ENCODE measurements around the gene CNMD.

The CNMD gene

DNA sequence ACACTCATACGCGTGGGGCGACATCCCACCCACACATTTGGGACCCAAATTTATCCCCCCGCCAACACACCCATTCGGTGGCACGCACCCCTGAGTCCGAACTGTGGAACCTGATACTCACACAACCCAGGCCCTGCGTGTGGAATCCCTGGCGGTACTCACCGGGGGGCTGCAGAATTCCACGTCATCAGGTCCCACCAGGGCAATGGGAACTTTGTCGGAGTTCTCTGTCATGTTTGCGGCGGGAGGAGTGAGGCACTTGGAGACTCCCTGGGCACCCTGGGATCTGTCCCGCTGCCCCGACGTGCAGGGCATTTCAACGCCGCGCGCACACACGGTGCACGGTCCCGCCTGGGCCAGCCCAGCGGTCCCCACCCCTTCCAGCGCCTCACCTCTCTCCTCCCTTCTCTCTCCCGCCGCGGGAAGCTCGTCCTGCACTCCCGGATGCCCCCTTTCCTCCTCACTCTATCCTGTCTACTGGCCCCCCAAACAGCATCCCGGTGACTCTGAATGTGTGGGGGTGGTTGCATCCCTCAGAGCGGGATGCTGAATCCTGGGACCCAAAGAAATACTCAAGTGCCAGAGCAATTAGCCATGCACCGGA lies at the start of gene CNMD:
TSS of gene CNMD (minus strand) at position 353 of the 604 bp plus-strand sequence. CDS start at position 234, 119 bp downstream.
- DNase-seq (ENCODE audit: low read depth): no peak

DNA sequence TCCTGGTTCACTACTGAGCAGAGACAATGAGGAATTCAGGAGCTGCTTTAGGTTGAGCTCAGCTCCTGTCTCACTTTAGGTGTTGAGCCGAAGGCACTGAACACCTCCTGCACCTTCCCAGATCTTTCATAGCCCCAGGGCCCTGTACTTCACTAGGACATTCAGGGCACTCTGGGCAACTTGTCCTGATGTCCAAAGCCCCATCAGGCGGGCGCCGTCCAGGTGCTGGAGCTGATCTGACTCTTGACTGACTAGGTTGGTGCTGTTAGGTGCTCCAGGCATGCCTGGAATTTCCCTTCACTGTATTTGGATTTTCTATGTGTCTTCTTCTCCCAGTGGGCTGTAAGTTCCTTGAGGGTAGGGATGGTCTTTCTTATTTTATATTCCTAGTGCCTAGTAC lies 48.4 kb upstream of the CNMD start:
- DNase-seq (ENCODE audit: low read depth): no peak

DNA sequence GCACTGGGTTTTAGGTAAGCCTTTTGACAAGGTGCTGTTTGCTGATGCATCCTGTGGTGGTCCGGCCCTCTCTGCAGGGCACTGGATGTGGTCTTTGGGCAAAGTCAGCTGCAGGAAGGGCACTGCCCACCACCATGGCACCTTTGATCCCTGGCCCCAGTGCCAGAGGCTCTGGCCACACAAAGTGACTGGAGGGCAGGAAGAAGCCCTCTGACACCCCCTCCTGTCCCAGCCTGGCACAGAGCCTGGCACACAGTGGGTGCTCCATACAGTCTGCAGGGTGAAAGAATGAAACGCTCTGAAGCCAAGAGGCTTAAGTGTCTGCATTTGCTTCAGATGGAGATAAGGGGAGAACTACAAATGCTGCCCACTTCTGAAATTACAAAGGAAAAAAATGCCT lies 47.6 kb upstream of the CNMD start:
- no peak for DNase-seq (ENCODE audit: low read depth)

DNA sequence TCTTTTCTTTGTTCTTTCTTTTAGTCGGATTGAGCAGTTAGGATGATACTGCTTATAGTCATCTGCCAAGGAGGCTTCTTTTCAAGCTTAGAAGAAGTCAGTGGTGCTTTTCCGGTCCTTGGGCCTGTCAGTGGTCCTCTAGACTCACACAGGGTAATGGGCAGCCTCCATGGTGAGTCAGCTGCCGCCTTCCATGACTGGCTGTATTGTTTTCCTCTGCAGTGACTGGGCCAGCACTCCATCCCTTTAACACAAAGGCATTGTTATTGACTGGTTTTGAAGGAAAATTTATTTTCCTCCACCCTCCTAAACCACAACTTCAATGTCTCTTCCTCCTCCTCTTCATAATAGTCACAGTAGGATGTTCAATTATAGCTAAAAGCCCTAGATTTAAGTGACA lies 47.1 kb upstream of the CNMD start:
- no peak for DNase-seq (ENCODE audit: low read depth)

DNA sequence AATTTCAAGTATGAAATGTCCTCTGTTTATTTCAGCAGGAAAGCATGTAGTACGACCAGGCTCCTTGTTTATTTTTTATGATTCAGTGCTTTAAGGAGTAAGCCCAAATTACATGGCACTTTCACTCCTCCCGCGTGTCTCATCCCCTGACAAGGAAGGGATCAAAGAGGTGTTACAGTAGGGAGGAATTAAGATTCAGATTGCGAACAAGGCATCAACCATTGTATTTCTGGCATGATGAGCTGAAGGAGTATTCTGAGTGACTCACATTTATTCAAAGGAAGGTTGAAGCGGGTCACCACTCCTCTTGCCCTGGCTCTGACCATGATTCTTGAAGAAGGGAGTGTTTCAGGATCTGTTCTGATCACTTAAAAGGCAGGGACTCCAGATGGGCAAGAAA lies 46.1 kb upstream of the CNMD start:
- DNase-seq (ENCODE audit: low read depth): no peak

DNA sequence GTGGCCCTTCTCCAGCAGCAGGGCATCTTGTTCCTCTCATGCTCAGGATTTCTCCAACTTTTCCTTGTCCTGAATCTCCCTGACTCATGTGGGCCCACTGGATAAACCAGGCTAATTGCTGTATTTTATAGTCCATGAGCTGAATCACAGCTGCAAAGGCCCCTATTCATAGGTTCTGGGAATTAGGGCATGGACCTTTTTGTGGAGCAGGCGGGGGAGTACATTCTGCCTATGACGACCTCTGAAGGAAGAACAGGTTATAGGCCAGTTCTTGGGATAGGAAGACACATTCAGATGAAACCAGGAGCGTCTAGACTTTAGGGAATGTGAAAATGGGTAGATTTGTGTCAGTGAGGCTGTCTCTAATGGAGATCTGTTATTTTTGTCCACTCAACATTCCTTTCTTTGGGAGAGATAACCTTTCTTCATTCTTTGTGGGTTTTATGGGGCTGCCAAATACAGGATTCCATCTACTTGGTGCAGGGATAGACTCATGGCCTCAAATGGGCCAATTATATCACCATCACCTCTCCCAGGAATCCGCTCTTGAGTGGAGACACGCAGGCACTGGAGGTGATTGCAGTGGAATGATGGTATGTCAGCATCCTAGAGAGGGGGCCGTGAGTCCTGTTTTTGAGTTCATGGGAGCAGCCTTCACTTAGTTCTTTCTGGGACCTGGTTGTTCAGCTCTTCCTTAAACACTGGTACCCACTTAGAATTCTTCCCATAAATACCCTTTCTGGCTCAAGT lies 45.1 kb upstream of the CNMD start:
- no peak for DNase-seq (ENCODE audit: low read depth)

DNA sequence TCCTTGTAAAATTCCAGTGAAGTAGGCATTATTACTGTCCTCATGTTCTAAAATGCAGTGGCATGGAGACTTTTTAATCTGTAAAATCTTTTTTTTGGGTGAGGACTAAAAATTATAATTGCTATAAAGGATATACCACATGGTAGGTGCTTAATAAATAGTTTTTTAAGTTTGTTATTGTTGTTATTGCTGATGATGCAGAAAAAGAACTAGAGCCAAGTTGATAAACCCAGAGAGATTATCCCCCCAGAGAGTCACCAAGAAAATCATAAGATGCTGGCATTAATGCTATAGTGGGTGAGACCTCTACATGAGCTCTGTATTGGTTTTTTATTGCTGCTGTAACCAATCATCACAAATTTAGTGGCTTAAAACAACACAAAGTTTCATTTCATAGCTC lies 44.3 kb upstream of the CNMD start:
- DNase-seq (ENCODE audit: low read depth): no peak

DNA sequence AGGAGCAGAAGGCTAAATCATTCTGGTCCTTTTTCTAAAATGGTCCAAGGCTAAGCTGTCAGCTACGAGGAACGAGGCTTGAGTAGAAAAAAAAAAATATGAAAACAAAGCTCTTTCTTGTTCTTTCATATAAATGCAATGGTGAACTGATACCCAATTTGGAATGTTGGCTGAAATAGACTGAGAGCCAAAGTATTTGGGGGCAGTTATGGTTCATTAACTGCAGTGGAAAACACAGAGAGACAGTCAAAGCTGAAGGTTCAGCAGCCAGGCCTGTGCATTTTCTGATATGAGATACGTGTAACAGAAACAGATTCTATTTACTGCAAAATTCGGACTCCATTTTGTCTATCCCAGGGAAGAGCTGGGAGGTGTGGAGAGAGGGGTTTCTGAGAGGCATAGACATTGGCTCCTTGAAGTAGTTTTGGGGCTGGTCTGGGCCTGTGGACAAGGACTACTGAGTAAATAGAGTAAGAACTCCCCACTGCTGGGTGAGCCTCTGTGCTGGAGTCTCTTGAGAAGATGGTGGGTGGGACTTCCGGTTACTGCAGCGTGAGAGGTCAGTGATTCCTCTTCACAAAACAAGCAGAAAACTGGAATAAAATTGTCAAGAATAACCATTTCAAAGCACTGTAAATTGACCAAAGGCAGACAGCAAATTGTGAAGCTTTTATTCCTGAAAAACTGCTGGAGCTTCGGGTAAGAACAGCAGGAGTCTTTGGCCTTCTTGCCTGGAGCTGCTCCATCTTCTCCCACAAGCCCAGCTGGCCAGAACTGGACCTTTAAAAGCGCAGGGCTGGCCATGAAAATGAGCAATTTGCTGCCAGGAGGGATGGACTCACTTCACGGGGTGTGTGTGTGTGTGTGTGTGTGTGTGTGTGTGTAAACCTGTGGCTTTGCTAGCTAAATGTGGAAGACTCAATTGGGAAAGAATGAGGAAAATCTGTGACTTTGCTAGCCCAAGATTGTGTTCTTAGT lies 43.1 kb upstream of the CNMD start:
- DNase-seq (ENCODE audit: low read depth): no peak

DNA sequence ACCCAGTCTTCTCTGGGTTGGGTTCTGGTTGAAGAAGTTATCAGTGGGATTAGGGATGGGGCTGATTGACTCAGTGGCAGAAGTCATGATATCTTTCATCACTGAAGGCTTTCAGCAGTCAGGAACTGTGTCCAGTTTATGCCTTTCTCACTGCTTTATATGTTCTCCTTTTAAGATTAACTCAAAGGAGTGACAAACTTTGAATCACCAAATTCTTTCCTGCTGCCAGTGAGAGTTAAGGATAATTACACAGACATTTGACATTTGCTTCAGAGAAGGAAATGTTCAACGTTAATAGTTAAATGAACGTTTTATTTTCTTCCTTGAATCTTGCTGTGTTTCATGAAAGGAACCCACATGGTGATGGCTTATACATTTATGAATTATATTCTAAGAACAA lies 41.0 kb upstream of the CNMD start:
- no peak for DNase-seq (ENCODE audit: low read depth)

DNA sequence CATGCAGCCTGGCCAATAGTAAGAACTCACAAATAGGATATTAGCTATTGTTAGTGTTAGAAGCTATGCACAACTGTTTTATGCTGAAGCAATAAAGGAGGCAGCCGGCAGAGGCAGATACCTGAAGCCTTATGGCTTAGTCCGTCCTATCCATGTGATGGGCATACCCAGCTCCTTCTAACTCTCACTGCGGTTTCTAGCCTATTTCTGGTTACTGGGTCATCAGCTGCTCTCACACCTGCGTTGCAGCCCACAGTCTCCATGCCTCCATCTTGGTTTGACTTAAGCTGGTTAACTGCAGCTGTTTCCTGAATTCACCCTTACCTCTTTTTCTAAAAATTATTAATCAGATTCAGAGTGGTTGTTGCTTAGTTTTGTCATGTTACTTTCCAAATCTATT lies 40.5 kb upstream of the CNMD start:
- no peak for DNase-seq (ENCODE audit: low read depth)

DNA sequence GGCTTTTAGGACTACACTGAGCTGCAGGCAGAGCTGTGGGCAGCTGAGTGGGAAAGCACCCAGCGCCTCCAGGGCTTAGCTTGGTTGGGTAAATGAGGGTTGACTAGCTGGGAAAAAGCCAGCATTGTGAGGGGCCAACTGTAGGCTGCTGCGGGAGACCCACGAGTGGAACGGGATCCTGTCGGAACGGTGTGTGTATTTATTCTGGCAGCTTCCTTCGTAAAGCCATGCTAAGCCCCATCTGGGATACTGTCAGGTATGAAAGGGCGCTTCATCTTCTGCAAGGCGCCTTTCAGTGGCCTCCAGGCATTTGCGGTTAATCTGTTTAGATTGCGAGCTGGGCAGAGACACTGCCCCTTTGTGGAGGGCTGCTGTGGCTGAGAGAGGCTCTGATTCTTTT lies 39.5 kb upstream of the CNMD start:
- DNase-seq (ENCODE audit: low read depth): no peak

DNA sequence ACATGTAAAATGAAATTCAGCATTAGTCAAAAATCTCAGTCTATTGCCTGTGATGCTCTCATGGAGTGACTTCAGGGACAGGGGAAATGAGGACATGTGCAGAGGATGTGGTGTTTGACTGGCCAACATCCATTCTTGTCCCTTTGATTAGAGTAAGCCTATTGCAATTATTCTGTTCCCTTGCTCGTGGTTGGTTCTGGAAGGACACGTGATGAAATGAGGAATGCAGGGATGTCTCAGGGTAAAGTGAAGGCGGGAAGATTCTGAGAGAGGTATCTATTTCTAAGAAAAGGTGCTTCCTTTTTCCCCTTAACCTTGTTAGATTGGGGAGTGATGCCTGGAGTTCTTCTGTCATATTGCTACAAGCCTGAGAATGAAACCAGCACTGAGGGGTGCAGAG lies 37.1 kb upstream of the CNMD start:
- no peak for DNase-seq (ENCODE audit: low read depth)

DNA sequence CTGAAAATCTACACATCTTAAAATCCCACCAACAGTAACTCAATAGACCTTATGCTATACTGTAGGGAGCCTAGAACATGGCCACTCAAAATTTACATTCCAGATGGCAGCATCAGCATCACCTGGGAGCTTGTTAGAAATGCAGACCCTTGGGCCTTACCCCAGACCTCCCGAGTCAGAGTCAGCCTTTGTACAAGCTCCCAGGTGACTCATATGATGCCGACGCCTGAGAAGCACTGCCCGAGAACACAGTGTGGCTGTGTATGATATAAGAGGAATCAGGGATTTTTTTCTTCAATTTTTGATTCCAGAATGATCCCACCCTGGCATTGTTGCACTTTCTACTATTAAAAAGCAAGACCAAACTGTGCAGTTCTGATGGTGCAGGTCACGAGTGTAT lies 35.9 kb upstream of the CNMD start:
- no peak for DNase-seq (ENCODE audit: low read depth)

DNA sequence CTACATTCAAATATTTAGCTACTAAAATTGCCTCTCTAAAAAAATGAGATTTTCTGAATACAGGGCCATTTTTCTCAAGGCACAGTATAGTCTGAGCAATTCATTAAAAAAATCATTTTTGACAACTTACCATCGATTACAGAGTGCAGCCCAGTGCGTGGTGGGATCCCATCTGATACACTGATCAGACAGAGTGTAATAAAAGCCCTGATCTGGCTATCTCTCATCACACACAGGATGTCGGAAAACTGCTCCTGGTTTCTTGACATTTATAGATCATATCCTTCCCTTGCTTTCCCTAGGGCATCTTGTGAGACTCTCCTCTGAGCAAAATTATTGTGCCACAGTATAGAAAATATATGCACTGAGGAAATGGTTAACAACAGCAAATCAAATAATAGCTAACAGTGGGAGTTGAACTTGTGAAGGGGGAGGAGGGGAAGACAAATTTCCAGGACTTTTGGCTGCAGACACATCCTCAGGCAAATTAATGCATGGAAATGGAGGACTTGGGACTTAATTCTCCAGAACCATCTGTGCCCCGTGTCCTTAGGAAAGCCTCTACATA lies 28.4 kb upstream of the CNMD start:
- DNase-seq (ENCODE audit: low read depth): no peak

DNA sequence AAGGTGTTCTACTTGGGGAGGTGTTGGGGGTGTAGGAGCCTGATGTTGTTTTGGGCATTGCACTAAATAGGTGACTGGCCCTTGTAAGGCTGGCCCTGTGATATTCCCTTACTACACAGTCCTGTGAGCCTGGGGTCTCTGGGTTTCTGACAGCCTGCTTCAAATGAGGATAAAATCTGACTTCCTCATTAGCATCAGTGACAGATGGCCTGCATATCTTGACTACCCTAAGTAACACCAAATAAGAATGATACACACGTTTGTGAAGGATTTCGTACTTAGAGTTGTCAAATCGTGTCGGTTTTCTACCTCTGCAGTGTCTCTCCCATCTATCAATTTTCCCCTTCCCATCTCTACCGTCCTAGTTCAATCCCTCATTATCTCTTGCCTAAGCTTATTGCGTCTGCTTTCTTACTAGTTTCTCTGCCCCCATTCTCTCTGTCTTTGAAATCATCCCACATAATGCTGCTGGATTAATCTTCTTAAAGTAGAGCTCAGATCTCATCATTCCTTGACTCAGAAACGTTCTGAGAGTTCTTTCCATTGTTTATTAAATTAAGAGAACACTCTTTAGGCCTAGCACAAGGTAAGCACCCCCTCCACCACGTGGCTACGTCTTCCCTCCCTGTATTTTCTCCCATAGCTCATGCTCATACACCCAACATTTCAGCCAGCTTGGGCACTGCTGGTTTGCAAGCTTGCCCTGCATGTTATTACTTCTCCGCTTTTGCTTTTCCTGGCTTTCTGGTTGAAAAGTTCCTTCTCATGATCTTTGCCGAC lies 26.2 kb upstream of the CNMD start:
- no peak for DNase-seq (ENCODE audit: low read depth)

DNA sequence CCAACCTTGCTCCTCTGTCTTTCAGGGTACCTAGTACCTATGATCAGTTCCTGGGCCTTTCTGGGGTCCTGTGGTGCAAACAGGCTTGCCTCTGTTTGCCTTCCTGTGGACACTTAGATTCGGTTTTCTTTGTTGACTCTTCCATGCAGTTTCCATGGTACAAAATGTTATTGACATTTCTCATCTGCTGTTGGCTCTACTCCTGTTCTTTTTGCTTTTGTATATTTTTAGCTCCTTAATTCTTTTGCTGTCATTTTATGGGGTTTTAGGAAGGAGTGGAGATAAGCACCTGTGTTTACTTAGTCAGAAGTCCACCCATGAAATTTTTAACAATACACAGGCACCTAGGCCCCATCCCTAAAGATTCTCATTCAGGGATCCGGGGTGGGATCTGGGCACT lies 20.5 kb upstream of the CNMD start:
- no peak for DNase-seq (ENCODE audit: low read depth)

DNA sequence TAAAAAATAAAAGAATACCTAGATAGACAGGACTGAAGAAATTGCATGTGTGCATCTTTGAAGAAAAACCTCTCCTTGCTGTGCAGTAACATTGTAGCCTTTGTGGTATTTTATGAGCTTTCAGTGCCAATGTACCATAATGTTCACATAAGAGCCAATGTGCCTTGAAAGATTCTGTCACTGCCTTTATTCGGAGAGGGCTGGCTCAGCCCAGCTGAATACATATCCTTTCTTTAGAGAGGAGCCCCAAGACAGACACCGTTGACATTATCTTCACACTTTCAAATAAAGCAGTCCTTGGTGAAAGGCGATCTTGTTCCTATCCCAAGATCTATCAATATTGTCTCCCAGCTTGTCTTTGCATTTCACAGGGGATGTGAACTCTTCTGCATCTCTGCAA lies 18.5 kb upstream of the CNMD start:
- no peak for DNase-seq (ENCODE audit: low read depth)

DNA sequence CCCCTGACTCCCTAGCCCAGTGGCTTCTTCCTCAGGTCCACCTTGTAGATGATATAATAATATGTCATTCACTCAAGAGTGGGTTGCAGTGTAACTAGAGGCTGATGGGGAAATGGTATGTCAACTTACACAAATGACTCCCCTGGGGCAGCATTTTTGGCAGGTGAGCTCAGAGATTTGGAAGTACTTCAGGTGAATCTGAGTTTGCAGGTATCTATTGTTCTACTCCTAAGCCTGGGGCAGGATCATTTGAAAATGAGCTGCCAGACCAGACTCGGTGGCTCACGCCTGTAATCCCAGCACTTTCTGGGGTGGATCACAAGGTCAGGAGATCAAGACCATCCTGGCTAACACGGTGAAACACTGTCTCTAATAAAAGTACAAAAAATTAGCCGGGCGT lies 11.6 kb upstream of the CNMD start:
- DNase-seq (ENCODE audit: low read depth): no peak

DNA sequence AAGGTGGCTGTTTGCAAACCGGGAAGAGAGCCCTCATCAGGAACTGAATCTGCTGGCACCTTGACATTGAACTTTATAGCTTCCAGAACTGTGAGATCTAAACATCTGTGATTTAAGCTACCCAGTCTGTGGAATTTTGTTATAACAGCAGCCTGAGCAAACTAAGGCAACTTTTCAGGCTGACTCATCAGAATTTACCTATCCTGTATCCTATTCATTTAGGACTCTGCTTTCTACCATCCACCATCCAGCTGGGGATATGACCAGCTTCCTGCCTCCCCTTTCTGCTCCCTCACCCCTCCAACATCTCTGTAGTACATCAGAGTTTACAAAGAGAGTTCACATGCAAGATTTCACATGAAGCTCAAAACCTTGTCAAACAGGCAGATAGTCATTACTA lies 11.1 kb upstream of the CNMD start:
- no peak for DNase-seq (ENCODE audit: low read depth)

DNA sequence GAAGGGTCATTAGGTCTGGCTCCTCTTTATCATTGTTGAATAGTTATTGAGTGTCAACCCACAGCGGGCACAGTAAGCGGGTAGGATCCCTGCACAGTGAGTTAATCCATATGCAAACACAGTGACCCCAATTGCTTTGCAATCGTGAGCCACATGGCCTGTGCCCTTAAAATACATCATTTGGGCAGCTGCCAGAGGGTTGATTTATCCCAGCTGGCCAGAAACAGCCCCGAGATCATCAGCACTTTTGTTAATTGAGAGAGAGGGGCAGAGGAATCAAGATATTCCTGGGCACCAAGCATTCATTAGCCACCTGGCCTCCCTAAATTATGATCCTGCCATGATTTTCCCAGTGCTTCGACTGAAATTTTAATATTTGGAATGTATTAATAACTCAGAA lies 9.8 kb upstream of the CNMD start:
- no peak for DNase-seq (ENCODE audit: low read depth)

DNA sequence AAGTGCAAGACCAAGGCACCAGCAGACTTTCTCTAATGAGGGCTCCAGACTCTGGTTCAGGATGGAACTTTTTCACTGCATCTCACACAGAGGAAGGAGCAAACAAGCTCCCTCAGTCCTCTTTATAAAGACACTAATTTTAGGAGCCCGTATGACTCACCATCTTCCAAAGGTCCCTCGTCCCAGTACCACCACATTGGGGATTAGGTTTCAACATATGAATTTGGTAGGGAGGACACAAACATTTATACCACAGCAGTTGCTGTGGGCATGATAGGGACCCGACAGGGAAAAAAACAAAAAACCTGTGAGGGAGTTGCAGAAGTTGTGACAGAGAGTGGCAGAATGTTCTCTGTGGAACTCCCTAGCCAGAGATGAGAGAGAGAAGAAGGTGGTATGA lies 6.5 kb upstream of the CNMD start:
- no peak for DNase-seq (ENCODE audit: low read depth)

DNA sequence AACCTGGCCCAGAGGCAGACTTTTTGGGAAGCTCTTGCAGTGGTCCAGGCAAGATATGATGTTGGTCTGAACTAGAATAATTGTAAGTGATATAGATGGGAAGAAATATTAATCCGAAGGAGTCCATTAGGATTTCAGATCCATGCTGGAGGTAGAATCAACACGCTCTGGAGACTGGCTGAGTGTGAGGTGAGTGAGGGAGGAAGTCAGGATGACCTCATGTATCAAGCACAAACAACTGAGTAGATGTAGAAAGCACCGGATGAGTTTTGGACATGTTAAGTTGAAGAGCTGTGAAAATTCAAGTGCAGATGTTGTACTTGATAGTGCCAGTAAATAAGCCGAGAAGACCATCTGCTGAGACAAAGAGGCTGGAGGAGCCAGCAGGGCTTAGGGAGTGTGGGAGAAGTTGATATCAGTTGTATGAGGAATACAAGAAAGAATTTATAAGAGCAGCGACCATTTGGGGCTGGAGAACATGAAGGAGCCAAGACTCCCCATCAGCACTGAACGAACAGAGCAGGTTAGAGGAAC lies 5.3 kb upstream of the CNMD start:
- DNase-seq (ENCODE audit: low read depth): no peak
